Stromal cell of bone marrow (primary cell): ENCODE results near the gene POLDIP2.
A peak's percentile ranks its signal among the peaks of the same experiment; 100 is the strongest.

ENCODE experiments used
- DNase-seq: peaks from one replicate; pipeline ENCODE4 v3.0.0-alpha.2; 2012; ENCODE audit warnings: low read depth

The POLDIP2 gene, protein sequence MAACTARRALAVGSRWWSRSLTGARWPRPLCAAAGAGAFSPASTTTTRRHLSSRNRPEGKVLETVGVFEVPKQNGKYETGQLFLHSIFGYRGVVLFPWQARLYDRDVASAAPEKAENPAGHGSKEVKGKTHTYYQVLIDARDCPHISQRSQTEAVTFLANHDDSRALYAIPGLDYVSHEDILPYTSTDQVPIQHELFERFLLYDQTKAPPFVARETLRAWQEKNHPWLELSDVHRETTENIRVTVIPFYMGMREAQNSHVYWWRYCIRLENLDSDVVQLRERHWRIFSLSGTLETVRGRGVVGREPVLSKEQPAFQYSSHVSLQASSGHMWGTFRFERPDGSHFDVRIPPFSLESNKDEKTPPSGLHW

GRCh38 chr17:28357061-28357900 lies at the start of gene POLDIP2:
Gene POLDIP2 (minus strand): TSS chr17:28357527. CDS start chr17:28357448, 79 bp downstream.
- peak; percentile 92 for DNase-seq

DNA sequence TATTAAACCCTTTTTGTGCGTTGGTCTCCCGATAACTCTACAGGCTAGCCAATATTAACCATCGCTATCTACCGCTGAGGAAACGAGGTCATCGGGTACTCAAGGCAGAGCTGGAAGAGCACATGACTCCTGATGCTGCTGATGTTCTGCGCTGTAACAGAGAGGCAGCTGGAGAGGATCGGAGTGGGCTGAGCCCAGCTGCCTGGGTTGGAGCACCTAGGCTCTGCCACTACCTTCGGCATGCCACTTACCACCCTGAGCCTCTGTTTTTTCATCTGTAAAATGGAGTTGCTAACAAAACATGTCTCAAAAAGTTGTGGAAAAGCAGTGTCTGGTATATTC lies 49.1 kb upstream of the POLDIP2 start:
- no peak for DNase-seq

DNA sequence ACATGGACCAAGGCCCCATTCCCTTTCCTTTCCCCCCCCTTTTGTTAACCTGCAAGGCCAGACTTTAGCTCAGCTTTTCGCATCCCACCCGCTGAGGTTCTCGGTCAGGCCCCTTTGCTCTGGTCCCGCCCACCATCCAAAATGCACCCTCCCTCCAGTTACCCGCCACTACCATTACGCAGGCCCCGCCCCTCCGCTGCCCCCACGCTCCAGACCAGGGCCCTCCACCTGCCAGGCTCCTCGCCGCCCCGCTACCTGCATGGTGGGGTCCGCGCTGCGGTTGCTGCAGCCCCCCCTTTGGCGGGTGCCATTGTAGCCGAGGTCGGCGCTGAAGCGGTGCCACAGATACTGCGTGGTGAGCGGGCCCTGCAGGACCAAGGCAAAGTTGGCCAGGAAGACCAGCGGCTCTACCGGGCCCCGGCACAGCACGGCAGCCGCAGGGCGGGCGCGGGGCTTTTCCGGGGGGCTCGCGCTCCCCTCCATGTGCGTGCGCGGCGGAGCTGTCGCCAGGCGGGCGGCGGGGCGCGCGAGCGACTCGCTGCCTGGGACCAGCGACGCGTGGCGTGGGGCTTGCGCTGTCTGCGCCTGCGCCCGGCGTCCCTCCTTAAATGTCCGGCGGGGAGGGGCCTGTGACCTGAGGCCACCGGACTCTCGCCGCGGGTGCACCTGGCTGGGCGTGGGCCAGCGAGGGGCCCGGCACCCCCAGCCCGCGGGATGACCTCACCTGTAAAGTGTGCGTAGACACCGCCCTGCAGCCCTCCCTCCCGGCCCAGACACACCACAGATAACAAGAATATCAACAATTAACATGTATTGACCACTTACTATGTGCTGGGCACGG lies 48.5 kb upstream of the POLDIP2 start, which contains the start of gene SLC46A1:
TSS of gene SLC46A1 (minus strand) at position 581 of the 841 bp plus-strand sequence. CDS start at position 483, 98 bp downstream.
- no peak for DNase-seq

DNA sequence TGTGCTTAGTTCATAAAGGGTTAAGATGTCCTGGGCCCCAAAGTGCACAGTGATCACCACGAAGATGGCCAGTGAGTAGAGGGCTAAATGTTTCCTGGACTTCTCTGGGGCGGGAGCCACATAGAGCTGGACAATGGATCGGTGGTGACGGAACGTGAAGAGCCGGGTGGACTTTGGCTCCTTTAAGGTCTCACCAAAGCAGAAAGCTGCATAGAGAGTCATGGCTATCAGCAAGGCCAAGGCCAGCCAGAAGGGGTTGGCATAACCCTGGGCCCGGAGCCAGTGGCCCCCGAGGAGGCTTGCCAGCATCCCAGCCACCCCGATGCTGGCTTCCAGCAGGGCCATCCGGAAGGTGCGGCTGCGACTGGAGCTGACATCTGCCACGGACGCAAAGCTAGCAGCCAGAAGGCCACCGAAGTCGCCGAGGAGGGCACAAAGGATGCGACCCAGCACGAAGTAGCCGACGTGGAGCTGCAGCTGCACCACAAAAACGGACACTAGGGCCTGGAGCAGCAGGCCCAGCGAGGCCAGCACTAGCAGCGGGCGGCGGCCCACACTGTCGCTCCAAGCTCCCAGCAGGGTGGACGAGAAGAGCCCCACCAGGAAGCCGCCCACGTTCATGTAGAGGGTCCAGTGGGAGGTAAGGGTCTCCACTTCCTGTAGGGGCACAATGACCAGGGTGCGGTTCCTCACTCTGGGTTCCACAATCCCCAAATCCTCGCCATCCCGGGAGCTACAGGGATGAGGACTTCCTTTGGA lies 47.7 kb upstream of the POLDIP2 start:
- no peak for DNase-seq

DNA sequence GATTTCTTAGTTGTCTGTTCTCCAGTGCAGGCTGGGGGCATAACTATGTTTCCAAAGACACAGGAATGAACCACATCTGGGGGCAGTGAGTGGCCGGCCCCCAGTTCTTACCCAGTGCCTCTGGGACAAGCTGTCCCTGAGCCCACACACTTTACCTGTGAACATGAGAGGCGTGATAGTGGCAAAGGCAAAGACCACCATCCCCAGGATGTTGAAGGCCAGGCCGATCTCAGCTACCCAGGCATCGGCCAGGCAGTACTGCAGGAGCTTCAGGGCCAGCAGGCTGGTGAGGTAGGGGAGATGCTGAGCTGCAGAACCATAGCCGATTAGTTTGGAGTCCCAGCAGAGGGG lies 47.1 kb upstream of the POLDIP2 start:
- DNase-seq = no peak

DNA sequence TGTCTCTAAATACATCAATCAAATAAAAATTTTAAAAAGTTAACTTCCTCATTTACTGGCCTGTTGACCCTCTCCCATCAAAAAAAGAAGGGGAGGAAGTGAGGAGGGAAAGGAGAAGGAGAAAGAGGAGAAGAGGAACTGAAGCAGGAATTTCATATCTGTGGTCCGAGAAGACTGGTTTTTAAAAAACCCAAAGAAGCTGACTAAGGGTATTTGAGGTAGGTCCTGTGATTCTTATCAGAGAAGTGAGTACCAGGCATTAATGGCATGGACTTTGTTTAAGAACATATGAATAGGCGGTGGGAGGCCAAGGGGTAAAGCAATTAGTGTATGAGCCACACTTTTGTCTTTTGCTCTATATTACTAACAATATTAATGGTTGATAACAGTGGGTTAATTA lies 46.7 kb upstream of the POLDIP2 start:
- no peak for DNase-seq

- no peak for DNase-seq
Measured at GRCh38 chr17:28402844-28403243, 45.5 kb upstream of the POLDIP2 start.

- no peak for DNase-seq
Measured at GRCh38 chr17:28402224-28402630, 44.9 kb upstream of the POLDIP2 start.

- DNase-seq = no peak
Measured at GRCh38 chr17:28399808-28400207, 42.5 kb upstream of the POLDIP2 start.

DNA sequence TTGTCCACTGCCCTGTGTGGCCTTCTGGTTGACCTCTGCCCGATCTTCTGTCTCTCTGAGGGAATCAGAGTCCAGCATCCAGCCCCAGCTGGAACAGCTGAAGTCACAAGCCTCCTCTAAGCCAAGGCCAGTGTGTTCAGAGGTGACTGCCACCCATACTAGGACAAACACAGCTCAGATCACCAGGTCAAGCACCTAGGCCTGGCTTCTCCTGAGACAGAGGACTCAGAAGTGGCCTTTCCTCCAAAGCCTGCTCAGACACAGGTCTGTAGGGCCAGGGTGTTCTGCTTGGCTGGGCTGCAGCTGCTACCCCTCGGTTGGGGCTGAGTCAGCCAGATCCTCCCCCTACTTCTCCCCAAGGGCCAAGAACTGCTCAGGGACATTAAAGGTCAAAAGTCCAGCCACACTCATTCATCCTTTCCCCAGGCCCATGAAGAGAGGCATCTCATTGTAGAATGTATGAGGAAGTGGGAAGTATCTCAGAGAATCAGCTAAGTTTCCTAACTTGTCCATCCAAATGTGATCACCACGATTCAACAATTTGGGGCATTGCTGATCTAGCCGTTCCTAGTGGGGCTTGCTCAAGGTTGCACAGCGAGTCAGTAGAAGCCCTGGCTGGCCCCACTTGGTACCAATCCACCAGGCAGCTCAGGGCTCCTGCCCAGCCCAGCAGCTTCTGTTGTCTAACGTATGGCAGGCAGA lies 41.1 kb upstream of the POLDIP2 start:
- DNase-seq = no peak

DNA sequence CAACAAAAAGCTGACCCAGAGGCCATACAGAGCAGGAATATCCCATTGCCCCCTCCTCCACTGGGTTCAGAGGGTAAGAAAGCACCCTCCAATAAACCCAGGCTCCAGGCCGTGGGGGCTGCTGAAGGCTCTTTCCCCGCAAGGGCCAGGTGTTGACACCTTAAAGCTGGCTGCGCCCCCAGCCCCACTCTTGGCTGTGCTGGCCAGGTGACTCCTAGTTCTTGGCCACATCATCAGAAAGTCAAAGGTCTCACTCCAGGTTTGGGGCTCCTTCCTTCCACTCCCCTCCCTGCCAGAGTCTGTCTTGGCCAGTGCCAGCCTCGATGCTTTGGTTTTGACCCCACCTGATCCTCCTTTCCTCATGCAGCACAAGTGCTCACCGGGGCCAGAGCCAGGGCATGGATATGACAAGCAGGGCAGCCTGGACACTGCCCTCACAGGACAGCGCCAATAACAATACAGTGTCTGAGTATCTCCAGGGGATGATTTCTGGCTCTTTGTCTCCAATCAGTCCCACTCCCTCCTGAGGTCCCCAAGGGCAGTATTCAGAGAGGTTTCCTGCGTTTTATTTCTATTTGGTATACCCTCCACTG lies 40.5 kb upstream of the POLDIP2 start:
- no peak for DNase-seq

GRCh38 chr17:28397275-28397674 lies 39.9 kb upstream of the POLDIP2 start:
- no peak for DNase-seq

DNA sequence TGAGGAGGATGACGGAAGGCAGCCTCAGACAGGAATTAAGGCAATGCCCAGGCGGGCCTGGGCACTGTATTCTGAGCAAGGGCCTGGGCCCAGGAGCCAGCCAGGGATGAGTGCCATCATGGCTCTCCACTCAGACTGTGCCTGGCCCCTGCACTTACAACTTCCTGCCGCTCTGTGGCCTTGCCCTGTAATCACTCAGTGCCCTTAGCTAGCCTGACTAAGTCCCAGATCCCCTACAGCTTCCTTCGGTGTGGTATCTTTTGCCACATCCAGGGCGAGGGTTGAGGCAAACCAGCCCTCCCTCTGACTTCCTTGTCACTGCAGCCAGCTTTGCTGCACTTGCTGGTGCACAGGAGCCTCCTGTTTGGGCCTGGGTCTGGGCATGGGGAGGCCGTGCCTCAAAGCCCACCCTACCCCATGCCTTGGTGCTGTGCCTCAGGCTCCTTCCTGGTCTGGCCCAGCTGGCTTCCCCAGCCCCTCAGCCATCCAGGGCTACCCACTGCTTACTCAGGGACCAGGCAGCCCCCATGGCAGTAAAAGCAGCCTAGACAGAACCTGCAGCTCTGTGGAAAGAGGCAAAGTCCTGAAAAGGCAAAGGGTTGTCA lies 39.4 kb upstream of the POLDIP2 start:
- DNase-seq = no peak

GRCh38 chr17:28395968-28396367 lies 38.6 kb upstream of the POLDIP2 start:
- DNase-seq = no peak

DNA sequence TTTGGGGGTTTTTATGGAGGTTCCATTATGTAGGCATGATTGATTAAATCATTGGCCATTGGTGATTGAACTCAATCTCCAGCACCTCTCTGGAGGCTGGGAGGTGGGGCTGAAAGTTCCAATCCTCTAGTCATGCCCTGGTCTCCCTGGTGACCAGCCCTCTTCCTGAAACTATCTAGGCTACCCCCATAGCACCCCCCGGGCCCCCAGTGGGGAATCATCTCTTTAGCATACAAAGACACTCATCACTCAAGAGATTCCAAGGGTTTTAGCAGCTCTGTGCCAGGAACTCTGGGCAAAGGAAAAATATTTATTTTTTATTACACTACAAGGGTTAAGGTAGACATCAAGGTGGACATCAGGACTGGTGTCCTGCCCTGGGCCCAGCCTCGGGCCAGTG lies 38.1 kb upstream of the POLDIP2 start:
- no peak for DNase-seq

DNA sequence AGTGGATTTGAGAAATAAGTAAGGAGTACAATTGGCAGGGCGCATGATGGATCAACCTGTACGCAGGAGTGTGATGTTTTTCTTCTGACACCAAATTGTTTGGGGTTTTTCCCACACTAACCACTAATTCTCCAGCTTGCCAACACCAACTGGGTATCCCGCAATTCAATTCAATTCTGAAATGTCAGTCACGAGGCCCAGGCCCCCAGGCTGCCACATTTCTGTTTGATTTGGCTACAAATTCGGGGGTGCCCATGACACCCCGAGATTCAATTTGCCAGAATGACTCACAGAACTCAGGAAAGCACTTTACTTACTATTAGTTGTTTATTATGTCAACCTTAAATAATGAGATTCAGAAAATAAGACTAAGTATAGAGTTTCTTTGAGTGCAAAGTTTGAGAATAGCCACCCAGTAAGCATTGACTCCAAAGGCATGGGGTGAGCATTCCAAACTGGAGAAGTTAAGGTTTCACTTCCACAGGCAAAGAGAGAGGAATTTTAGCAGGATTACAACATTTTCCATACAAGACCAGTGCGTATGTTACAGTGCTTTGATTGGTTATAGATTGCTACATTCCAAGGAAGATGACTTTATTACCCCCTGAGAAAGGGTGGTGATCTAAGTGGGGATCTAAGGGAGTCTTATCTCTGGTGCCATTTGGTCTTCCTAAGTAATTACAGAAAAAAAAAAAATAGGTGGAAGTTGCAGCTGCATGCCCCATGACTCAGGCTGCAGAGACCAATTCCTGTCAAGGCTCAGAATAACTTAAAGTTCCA lies 37.2 kb upstream of the POLDIP2 start:
- DNase-seq = no peak

DNA sequence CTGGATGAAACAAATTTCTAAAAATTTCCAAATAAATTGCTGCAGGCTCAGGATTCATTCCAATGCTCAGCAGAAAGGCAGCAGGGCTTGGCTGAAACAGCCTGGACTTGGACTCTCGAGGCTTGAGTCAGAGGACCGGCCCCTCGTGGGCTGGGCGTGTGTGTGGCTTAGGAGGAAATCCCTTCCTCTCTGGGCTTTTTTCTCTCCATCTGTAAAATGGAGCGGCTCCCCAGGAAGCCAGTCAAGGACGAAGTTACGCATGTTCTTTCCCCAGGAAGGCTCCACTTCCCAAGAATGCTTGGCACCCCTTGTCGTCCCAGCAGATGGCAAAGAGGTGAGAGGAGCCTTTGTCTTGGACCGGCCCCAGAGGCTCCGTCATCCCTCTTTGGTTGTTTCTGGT lies 35.2 kb upstream of the POLDIP2 start:
- peak; percentile 37 for DNase-seq

DNA sequence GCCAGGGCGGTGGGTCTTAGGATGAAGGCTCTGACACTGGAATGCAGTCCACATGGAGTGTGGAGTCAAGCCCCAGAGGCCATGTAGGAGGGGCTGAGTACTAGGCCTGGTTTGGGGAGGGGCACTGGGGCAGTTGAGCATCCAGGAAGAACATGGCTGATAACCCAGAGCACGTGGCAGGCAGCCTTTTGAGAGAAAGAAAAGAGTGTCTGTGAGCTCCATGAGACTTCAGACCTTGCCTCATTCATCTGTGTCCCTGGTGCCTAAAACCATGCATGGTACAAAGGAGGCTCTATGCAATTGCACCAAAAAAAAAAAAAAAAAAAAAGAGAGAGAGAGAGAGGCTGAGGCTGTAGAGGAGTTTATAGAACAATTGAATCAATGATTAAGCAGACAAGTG lies 34.1 kb upstream of the POLDIP2 start:
- no peak for DNase-seq

DNA sequence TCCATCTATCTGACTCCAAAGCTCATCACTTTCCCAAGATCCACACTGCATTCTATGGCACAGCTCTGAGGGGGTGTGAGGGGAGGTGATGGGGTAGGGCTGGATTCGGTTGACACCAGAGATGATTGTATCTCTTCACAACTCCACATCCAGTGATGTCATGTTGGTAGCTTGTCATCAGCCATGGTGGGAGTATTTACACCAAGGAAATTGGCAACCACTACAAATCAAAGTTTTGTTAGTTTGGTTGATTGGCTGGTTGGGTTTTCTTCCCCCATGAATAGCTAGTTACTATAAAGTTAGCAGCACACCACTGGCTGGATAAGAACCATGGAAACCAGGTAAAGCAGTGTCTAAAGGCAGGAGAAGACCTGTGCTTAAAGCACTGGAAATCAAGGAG lies 33.7 kb upstream of the POLDIP2 start:
- no peak for DNase-seq
